HG03060 (cell line): Measurements from ENCODE around the gene TSC22D4.

ENCODE experiments used
- ATAC-seq: cut with Tn5 transposase; IDR thresholded peaks from one replicate; pipeline ENCODE4 v1.9.1; 2021; ENCODE audit warnings: low read depth, moderate number of reproducible peaks; ENCODE audit not compliant: unreplicated experiment

The TSC22D4 gene

GRCh38 chr7:100430493-100431285, 48.3 kb downstream of the TSC22D4 start:
- no peak for ATAC-seq

GRCh38 chr7:100429637-100430492, 49.1 kb downstream of the TSC22D4 start, which contains the start of gene MEPCE:
TSS of gene MEPCE (plus strand) at chr7:100429831. CDS start at chr7:100430019, 188 bp downstream.
- ATAC-seq = peak; percentile 17

GRCh38 chr7:100428967-100429636, 49.9 kb downstream of the TSC22D4 start:
- ATAC-seq = peak; percentile 22

GRCh38 chr7:100428199-100428966, 50.6 kb downstream of the TSC22D4 start, which contains the start of gene ZCWPW1:
TSS of gene ZCWPW1 (minus strand) at chr7:100428703. CDS start at chr7:100420649, 8,054 bp downstream.
- peak; percentile 30 for ATAC-seq

GRCh38 chr7:100427762-100428198, 51.2 kb downstream of the TSC22D4 start:
- no peak for ATAC-seq

- ATAC-seq = no peak
Measured at GRCh38 chr7:100426516-100426915, 52.5 kb downstream of the TSC22D4 start.

GRCh38 chr7:100425347-100425746, 53.7 kb downstream of the TSC22D4 start:
- ATAC-seq = no peak

- ATAC-seq = no peak
Measured at GRCh38 chr7:100423315-100423714, 55.7 kb downstream of the TSC22D4 start.

- no peak for ATAC-seq
Measured at GRCh38 chr7:100419660-100420226, 59.3 kb downstream of the TSC22D4 start.

- no peak for ATAC-seq
Measured at GRCh38 chr7:100418930-100419659, 59.9 kb downstream of the TSC22D4 start.
